ENCODE measurements around the gene B3GALT2.

Gene B3GALT2

GRCh38 chr1:193131266-193131860, 55.0 kb downstream of the B3GALT2 start:
- no peak for DNase-seq
- no peak overlapping the region for H3K4me3 ChIP-seq (ENCODE audit: low read depth, low read length)
- in situ Hi-C loops (cut with HindIII; ENCODE audit: low pct_ligation_motif_present, low sequenced_read_pairs), result no loop called here
- no peak overlapping the region for H3K27ac ChIP-seq
- TF ChIP-seq CTCF (IDR thresholded peaks at IDR 0.05; ENCODE audit: low read depth, low read length, missing control alignments), result no peak
- H3K36me3 ChIP-seq (replicated peaks), result peaks cover 29% of the 10 kb centered on the region
- H3K27me3 ChIP-seq (replicated peaks), result no peaks in the 10 kb centered on the region
